ENCODE results near the gene ZNF680. TPM values are rescaled to one million over a fixed set of nuclear protein-coding genes. Genes with fewer than 3 reads are reported as not detected.

Gene ZNF680
- total RNA-seq = 82.3 TPM

GRCh38 chr7:64562626-64563278 is at the start of gene ZNF680:
TSS of gene ZNF680 (minus strand) at chr7:64563071. CDS start at chr7:64562954, 117 bp downstream.

Other genes starting within 250 kb of the ZNF680 start
- gene ZNF736, start 249.1 kb downstream of the ZNF680 start, total RNA-seq = 81.1 TPM
- 16.9 TPM for gene ZNF107, start 103.1 kb upstream of the ZNF680 start, total RNA-seq
- gene ZNF138, start 231.4 kb upstream of the ZNF680 start, total RNA-seq = 102 TPM

Measured in parietal lobe (tissue), 1 donor.